ENCODE data around the gene CCSAP.
"Not testable (repeated sequence)": the region's sequence is repeated elsewhere in the genome, so short reads cannot be mapped to it uniquely, and the experiment has no call there.

CCSAP gene, protein sequence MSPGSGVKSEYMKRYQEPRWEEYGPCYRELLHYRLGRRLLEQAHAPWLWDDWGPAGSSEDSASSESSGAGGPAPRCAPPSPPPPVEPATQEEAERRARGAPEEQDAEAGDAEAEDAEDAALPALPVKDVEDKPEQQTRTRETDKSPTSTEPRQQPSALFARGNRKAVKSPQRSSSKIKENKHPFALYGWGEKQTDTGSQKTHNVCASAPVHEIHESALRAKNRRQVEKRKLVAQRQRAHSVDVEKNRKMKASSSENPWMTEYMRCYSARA

DNA sequence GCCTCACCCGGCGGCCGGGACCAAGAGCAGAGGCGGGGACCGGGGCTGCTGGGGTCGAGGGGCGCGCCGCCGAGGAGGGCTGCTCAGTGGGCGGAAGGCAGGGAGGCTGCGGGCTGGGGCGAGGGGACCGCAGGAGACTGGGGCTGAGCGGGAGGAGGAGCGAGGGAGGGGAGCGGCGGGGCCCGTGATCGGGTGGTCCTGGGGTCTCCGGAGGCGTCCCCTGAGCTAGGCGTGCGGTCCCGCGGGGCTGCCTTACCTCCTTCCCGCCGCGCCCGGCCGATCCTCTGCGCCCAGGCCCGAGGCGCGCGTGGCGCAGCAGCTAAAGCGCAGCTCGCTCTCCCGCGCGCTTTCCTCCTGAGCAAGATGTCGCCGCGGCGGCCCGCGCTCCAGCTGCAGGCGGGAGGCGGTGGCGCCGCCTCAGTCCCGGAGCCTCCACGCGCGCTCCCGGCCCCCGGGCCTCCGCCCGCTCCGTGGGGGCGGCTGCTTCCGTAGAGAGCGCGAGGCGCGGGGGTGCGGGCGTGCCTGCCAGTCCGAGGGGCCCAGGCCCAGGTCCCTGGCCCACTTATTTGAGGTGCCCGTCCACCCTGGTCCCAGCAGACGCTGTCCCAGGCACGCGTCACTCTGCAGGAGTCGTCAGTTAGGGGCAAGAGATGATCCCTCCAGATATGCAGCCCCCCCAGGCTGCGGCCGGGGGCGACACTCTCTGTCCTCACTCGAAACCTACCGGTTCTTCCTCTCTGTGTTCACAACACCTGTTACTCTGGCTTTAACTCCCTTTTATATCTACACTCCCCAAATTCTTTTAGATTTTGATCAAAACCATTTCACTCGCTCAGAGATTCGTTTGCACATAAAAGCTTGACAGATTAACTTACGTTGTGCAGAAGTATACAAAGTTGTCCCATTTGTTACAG is at the start of gene CCSAP:
CCSAP (minus strand) TSS at position 392 of the 914 bp plus-strand sequence. CDS start 582 bp downstream, outside the sequence.
- DNase-seq: peak; percentile 56 to 60

DNA sequence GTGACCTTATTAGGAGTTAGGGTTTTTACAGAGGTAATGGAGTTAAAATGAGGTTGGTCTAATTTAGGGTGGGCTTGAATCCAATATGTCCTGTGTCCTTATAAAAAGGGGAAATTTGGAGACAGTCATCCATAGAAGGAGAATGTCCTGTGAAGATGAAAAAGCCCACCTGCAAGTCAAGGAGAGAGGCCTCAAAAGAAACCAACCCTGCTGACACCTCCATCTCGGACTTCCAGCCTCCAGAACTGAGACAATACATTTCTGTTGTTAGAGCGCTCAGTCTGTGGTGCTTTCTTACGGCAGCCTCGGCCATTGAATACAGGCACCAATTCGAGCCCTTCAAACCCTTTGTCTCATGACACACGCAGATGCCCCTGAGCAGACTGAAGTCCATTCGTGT is 47.3 kb upstream of the CCSAP start:
- DNase-seq: no peak

DNA sequence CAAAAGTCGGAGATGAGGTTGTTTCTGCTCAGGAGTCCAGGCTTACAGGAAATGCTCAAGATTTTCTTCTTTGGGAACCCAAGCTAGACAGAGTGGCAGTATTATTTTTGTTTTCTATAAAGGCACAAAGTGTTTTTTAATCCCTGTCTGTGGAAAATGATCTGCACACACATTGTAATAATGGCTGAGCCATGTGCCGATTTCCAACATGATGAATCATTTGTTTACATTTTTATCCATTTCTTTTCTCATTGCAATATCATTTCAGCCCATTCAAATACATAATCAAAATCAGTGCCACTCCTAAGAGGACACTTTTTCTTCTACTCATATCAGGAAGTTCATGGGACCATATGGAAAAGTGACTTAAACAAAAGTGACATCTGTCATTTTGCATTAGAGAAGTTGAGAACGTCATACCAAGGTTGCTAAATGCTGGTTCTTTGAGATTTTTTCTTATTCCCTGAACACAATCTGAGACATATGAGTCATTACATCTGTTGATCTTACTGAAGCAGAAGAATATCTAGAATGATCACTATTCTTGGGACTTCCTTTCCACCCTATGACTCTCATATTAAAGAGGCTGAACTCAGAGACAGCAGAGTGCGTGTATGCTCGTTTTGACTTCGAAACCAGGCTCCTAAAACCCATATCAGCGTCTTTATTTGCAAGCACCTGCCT is 46.2 kb upstream of the CCSAP start:
- peak in 1 of 2 experiments; percentile 12 for DNase-seq

DNA sequence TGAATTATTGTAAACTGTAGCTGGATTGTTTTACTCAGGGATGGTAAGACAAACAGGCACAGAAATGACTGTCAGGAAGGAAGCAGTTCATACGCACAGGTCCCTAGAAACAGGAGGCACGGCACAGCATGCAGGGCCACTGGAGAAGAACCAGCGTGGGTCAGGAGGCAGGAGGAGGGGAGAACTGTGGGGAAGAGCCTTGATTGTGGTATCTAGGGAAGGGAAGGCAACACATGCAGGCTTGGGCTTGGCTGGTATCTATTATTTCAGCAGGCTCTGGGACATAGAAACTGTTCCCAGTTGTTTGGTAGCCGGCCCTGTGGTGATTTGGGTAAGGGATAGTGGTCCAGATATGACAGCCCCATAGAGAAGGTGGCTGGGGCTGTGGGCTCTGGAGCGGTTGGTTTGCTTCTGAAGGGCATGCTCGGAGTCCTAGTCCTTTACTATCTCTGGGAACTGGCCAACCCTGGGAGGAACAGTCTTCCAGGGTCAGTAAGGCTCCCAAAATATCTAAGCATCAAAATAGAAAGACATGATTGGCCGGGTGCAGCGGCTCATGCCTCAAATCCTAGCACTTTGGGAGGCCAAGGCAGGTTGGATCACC is 43.1 kb upstream of the CCSAP start:
- DNase-seq: no peak

DNA sequence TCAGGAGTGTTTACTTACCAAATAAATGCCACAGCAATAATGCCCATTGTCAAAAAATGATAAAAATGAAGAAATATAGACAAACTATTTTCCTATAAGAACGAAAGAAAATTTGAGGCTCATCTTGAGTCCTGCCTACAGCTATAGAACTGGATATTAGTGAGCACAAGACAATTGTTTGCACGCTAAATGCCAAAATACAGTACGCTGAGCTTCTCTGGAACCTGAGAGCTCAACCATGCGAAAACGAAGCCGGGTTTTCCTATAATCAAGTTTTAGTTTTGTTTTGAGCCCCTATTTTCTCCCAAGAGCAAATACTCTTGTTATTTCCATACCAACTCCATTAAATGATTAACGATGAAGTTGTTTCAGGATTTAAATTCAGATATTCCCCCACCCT is 42.0 kb upstream of the CCSAP start:
- no peak for DNase-seq

DNA sequence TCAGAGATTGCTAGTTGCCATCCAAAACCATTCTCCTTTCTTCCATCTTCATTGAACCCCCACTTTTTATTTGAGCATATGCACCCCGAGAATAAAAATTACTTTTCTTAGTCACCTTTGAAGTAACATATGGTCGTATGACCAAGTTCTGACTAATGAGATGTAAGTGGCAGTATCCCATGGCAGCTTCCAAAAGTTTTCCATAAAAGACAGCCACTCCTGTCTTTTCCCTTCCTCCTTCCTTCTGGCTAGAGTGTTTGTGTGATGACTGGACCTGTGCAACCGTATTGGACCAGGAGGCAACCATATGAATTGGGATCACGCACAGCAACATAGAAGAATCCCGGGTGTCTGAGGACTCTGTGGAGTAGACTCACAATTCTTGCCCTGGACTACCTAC is 41.1 kb upstream of the CCSAP start:
- DNase-seq: no peak

DNA sequence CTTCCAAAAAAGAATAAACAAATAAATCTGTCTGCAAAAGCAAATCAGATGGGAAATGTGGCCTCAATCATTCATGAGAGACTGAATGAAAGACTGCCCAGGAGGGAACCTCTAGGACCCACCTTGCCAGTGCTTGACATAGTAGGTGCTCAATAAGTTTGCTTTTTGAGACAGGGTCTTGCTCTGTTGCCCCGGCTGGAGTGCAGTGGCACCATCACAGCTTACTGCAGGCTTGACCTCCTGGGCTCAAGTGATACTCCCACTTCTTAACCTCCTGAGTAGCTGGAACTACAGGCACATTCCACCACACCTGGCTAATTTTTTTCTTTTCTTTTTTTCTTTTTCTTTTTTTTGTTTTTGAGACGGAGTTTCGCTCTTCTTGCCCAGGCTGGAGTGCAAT is 40.3 kb upstream of the CCSAP start:
- DNase-seq: no peak

DNA sequence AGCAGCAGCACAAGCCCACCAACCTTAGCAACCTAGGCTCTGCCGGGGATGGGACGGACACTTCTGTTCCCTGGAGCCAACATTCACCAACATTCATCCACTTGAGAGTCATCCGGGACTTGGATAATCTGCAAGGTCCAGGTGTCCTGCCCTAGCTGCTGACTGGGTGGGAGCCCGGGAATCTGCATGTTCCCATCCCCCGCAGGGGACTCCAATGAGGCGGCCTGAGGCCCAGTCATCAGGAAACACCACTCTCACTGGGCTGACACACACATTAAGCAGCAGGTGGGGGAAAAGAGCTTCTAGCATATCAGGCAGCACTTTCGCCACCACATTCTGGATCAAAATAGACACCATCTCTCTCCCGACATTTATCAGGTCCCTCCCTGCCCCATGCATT is 38.4 kb upstream of the CCSAP start:
- peak; percentile 75 to 84 for DNase-seq

DNA sequence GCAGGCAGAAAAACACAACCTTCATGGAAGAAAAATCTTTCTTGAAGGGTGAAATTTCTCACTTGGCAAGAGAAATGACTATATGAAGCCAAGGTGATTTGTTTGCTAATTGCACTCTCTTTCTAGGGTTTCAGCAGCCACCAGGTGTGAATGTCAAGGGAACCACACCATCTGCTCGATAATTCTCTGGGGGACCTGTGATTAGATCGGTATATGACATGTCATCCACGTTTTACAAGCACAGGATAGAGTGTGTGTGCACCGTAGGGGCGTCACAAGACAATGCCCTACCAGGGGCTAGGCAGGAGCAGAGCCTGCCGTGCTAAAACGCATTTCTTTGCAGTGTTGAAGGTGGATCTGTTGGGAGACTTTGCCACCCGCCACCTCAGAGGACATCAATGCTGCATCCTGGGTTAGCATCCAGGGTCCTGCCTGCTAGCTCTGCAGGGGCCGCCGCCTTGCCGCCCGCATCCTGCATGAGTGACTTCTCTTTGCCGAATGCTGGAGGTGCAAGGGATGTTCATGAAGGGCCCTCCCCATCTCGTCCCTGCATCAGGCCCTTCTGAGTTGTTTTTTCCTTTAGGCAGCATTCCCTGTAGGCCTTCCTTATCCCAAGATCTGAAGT is 37.8 kb upstream of the CCSAP start:
- DNase-seq: peak; percentile 56 to 90

DNA sequence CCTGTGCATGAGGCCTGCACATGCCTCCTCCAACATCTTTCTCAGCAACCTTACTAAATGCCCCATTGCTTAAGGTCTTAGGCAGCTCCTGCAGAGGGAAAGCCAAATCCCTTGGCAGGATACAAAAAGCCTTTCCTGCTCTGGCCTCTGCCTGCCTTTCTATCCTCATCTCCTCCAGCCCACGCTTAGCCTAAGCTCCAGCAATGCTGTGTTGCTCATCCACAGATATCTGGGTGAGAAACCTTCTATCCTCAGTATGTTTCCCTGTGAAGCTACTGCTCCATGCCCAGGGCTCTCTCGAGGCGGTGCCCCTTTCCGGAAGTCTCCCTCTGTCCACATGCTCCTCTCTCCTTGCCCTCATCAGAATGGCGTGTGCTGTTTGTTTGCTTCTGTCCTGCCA is 37.0 kb upstream of the CCSAP start:
- peak in 1 of 2 experiments; percentile 25 for DNase-seq

DNA sequence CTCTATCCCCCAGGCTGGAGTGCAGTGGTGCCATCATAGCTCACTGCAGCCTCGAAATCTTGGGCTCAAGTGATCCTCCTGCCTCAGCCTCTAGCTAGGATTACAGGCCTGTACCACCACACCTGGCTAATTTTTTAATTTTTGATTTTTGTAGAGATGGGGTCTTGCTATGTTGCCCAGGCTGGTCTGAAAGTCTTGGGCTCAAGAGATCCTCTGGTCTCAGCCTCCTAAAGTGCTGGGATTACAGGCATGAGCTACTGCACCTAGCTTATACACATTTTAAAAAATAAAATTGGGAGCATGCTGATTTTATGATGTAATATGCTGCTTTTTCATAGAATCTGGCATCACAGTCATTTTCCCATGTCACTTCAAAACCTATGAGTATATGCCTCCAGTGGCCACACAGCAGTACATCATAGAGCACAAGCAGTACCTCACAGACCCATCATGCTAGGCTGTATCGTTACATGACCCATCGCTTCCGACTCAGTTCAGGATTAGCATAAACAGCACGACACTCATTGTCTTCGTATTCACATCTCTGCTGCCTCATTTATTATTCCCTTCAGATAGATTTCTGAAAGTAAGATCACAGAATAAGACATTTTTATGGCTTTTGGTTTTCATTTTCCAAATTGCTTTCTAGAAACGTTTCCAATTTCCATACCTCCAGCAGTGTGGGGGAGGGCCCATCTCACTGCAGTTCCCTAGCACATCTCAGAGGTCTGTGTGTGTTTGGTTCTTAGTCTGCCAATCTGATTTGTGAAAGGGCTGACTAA is 35.9 kb upstream of the CCSAP start:
- DNase-seq: no peak

DNA sequence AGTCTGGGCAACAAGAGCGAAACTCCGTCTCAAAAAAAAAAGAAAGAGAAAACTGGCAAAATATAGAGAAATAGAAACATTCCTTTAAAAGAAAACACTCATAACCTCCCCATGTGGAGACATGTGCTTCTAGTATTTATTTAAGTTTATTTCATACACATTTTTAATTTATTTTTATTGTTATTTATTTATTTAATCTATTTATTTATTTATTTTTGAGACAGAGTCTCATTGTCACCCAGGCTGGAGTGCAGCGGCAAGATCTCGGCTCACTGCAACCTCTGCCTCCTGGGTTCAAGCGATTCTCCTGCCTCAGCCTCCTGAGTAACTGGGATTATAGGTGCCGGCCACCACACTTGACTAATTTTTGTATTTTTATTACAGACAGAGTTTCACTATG is 35.2 kb upstream of the CCSAP start:
- not testable (repeated sequence) for DNase-seq

DNA sequence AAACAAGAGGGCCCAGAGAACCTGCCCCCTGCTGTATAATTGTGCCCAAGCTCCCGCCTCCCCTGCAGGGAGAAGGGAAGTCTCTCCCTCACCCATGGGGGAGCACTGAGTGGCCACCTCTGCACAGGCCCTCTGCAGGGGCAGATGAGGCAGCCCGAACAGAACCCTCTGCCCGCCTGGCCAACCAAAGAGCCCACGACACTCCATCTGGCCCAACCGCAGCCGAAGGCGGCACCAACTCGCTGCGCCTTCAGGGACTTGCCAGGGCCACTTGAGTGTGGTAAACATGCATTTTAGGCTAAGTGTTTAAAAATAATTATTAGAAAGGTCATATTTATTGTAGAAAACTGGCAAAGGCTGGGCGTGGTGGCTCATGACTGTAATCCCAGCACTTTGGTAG is 34.6 kb upstream of the CCSAP start:
- DNase-seq: no peak

DNA sequence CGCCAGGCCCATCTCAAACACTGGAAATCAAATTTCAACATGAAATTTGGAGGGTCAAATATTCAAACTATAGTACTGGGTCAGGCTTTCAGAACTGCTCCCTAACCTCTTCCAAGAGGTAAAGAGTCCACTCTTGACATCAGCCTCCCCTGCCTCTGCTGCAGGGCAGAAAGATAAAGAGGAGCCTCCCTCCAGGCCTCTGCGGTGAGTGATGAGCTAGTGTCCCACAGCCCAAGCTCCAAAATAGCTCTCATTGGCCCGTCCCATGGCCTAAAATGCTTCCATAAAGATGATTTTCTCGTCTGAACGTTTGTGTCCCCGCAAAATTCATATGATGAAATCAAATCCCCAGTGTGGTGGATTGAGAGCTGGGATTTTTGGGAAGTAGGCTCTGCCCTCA is 33.7 kb upstream of the CCSAP start:
- no peak for DNase-seq

DNA sequence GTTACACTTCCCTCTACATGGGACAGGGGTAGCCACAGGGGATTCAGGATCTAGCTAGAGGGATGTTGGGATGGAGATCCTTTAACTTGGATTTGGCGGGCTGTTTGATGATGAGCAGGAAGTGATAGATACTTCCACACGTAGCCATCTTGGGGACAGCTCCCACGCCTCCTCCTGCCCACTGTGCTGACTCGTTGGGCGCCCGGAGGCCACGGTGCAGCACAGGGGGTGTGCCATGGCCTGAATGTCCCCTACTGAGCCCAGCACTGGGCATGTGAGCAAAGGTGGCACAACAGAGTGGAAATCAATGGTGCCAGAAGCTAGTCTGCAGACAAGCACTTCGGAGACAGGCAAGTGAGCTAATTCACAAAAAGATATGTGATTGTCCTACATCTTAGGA is 31.6 kb upstream of the CCSAP start:
- DNase-seq: no peak

DNA sequence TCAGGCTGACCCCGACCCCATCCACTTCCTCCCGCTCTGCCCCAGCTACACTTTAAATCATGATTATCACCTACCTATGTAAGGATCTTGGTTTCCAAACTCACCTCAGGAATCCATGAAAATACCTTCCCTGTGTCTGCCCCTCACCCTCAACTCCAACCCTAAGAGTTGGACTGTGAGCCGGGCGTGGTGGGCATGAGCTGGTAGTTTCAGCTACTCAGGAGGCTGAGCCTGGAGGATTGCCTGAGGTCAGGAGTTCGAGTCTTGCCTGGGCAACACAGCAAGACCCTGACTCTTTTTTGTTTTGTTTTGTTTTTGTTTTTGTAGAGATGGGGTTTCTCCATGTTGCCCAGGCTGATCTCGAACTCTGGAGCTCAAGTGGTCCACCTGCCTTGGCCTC is 30.5 kb upstream of the CCSAP start:
- DNase-seq: no peak

DNA sequence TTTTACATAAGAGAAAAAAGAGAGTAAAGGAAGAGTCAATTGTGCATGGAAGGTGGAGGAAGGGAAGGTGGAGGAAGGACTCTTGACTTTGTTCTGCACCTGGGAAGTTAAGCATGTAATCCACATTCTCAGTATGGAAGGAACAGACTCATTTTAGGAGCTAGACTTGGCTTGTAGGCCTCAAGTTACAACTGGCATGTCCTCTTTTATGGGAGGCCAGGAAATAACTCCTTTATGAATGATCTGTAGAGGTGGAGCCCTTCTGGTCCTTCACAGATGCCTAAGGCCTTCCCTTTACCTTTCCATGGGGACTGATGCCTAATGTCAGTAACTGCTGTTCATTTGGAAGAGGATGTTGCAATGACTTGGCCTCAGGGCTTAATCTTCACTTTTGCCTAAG is 29.4 kb upstream of the CCSAP start:
- no peak for DNase-seq

DNA sequence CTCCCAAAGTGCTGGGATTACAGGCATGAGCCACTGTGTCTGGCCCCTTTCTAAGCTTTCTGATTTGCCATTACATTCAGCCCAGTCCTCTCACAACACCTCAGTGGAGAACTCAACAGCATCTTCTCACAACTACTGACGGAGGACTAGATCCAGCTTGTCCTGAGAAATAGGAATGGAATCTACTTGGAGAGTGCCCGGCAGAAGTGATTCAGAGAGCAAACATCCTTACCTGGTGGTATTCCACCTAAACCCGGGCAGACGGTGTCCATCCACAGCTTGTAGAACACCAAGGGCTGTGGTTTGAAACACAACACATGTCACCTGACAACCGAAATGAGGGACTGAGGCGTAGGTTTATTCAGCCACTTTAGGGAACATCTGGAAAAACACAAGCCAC is 28.8 kb upstream of the CCSAP start:
- DNase-seq: no peak

DNA sequence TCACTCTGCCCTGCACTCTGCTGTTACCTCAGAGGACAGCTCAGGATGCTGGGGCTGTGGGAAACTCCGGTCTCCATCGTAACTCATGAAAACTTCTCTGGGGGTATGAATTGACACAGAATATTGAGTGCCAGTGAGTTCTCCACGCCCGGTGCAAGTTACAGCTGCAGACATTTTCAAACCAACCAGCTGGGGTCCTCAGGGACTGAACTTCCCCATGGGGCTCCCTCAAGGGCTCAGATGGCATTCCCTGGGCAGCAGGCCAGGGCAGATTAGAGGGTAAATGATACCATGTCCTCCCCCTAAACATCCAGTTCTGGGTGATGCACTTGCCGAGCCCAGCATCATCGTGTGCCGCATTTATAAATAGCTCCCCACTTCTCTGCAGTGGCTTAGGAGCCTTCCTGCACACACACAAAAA is 27.8 kb upstream of the CCSAP start:
- DNase-seq: peak; percentile 92 to 96

DNA sequence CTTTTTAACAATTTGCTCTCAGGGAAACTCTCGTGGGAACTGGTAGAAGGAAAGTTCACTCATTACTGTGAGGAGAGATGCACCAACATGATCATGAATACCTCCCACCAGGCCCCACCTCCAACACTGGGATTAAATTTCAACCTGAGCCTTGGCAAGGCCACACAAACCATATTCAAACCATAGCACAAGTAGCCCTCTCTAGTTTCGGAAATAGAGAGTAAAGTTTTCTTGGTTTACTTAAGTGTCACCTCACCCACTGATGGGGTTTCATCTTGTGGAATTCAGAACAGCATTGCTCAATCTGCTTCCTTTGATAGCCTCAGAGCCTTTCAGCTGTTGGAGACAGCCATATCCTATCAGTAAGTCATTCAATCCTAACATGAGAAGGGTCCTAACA is 25.5 kb upstream of the CCSAP start:
- DNase-seq: no peak

DNA sequence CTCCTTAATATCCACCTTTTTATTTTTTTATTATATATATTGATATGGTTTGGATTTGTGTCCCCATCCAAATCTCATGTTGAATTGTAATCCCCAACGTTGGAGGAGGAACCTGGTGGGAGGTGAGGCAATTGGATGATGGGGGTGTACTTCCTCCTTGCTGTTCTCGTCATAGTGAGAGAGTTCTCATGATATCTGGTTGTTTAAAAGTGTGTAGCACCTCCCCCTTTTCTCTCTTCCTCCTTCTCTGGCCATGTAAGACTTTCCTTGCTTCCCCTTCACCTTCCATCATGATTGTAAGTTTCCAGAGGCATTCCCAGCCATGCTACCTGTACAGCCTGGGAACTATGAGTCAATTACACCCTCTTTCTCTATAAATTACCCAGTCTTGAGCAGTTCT is 22.7 kb upstream of the CCSAP start:
- no peak for DNase-seq

Measured in NCI-H524 (cell line).